ENCODE data around the gene AMOTL1. TPM values are rescaled to one million over a fixed set of nuclear protein-coding genes. Genes with fewer than 3 reads are reported as not detected.

The AMOTL1 gene
- total RNA-seq, 2 experiments from 2014 or later = 0.08 TPM; not detected in 1

GRCh38 chr11:94803491-94803890 lies 35.3 kb downstream of the AMOTL1 start:
- no peaks in the 10 kb centered on the region for H3K4me1 Mint-ChIP-seq (ENCODE audit: low read depth)
- H3K4me3 ChIP-seq (ENCODE audit: low read length) = no peak overlapping the region
- ATAC-seq (ENCODE audit: poor library complexity) = no peak
- H3K36me3 ChIP-seq (ENCODE audit: insufficient read depth, low read length) = no peaks in the 10 kb centered on the region
- no peaks in the 10 kb centered on the region for H3K4me1 ChIP-seq (ENCODE audit: insufficient read depth, low read length)
- DNase-seq = no peak
- H3K9me3 ChIP-seq (ENCODE audit: control insufficient read depth in 1 of 2, insufficient read depth in 1 of 2, low read length in 2 of 2) = no peaks in the 10 kb centered on the region
- no peaks in the 10 kb centered on the region for H3K27me3 ChIP-seq (ENCODE audit: control insufficient read depth in 1 of 2, insufficient read depth in 2 of 2, low read length in 2 of 2)
- TF ChIP-seq, protein P1, sequence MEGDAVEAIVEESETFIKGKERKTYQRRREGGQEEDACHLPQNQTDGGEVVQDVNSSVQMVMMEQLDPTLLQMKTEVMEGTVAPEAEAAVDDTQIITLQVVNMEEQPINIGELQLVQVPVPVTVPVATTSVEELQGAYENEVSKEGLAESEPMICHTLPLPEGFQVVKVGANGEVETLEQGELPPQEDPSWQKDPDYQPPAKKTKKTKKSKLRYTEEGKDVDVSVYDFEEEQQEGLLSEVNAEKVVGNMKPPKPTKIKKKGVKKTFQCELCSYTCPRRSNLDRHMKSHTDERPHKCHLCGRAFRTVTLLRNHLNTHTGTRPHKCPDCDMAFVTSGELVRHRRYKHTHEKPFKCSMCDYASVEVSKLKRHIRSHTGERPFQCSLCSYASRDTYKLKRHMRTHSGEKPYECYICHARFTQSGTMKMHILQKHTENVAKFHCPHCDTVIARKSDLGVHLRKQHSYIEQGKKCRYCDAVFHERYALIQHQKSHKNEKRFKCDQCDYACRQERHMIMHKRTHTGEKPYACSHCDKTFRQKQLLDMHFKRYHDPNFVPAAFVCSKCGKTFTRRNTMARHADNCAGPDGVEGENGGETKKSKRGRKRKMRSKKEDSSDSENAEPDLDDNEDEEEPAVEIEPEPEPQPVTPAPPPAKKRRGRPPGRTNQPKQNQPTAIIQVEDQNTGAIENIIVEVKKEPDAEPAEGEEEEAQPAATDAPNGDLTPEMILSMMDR (IDR thresholded peaks at IDR 0.05) = no peak
- no peak overlapping the region for H3K4me3 Mint-ChIP-seq
- H3K27me3 Mint-ChIP-seq = no peaks in the 10 kb centered on the region
- H3K36me3 Mint-ChIP-seq (ENCODE audit: low read depth) = no peaks in the 10 kb centered on the region
- CTCF ChIA-PET = no interaction called here
- intact Hi-C loops (cut with DNase I, micrococcal nuclease) = no loop called here
- POLR2A ChIA-PET = no interaction called here
- no peak overlapping the region for H3K27ac ChIP-seq (ENCODE audit: low read depth in 1 of 2, low read length in 2 of 2)
- no peak overlapping the region for H3K27ac Mint-ChIP-seq
- no peaks in the 10 kb centered on the region for H3K9me3 Mint-ChIP-seq

DNA sequence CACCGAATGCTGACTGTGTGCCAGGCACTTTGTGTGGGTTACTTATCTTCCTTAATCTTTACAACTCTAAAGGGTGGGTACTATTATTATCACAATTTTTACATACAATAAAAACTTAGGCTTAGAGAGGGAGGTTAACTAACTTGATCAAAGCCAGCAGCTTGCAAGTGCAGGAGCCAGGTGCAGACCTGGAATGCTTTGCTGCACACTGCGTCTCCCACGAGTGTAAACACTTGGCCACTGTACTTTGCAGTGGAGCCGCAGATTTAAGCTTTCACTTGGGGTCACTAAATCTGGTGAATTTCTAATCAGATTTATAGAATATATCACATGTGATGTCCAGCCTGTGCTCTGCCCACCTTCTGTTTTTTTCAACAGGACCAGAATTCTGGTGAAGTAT lies 36.7 kb downstream of the AMOTL1 start:
- H3K4me3 ChIP-seq (ENCODE audit: low read length) = no peak overlapping the region
- no peak for DNase-seq
- no peaks in the 10 kb centered on the region for H3K36me3 Mint-ChIP-seq (ENCODE audit: low read depth)
- CTCF ChIA-PET = no interaction called here
- no peak for ATAC-seq (ENCODE audit: poor library complexity)
- no peak overlapping the region for H3K27ac ChIP-seq (ENCODE audit: low read depth in 1 of 2, low read length in 2 of 2)
- no peaks in the 10 kb centered on the region for H3K27me3 ChIP-seq (ENCODE audit: control insufficient read depth in 1 of 2, insufficient read depth in 2 of 2, low read length in 2 of 2)
- POLR2A ChIA-PET = no interaction called here
- H3K36me3 ChIP-seq (ENCODE audit: insufficient read depth, low read length) = no peaks in the 10 kb centered on the region
- TF ChIP-seq, protein P1 (IDR thresholded peaks at IDR 0.05) = no peak
- no peaks in the 10 kb centered on the region for H3K9me3 Mint-ChIP-seq
- no peaks in the 10 kb centered on the region for H3K4me1 Mint-ChIP-seq (ENCODE audit: low read depth)
- H3K4me3 Mint-ChIP-seq = no peak overlapping the region
- H3K27ac Mint-ChIP-seq = no peak overlapping the region
- H3K4me1 ChIP-seq (ENCODE audit: insufficient read depth, low read length) = no peaks in the 10 kb centered on the region
- intact Hi-C loops (cut with DNase I, micrococcal nuclease) = no loop called here
- no peaks in the 10 kb centered on the region for H3K27me3 Mint-ChIP-seq
- H3K9me3 ChIP-seq (ENCODE audit: control insufficient read depth in 1 of 2, insufficient read depth in 1 of 2, low read length in 2 of 2) = no peaks in the 10 kb centered on the region

GRCh38 chr11:94806014-94806413 lies 37.9 kb downstream of the AMOTL1 start:
- no peaks in the 10 kb centered on the region for H3K9me3 ChIP-seq (ENCODE audit: control insufficient read depth in 1 of 2, insufficient read depth in 1 of 2, low read length in 2 of 2)
- TF ChIP-seq, protein P1 (IDR thresholded peaks at IDR 0.05) = no peak
- no peak overlapping the region for H3K27ac ChIP-seq (ENCODE audit: low read depth in 1 of 2, low read length in 2 of 2)
- no peaks in the 10 kb centered on the region for H3K27me3 Mint-ChIP-seq
- ATAC-seq (ENCODE audit: poor library complexity) (no peak), DNase-seq (no peak)
- no peak overlapping the region for H3K4me3 Mint-ChIP-seq
- no peaks in the 10 kb centered on the region for H3K36me3 ChIP-seq (ENCODE audit: insufficient read depth, low read length)
- intact Hi-C loops (cut with DNase I, micrococcal nuclease) = no loop called here
- H3K4me1 ChIP-seq (ENCODE audit: insufficient read depth, low read length) = no peaks in the 10 kb centered on the region
- no peaks in the 10 kb centered on the region for H3K9me3 Mint-ChIP-seq
- no peaks in the 10 kb centered on the region for H3K27me3 ChIP-seq (ENCODE audit: control insufficient read depth in 1 of 2, insufficient read depth in 2 of 2, low read length in 2 of 2)
- no peaks in the 10 kb centered on the region for H3K4me1 Mint-ChIP-seq (ENCODE audit: low read depth)
- POLR2A ChIA-PET = no interaction called here
- H3K27ac Mint-ChIP-seq = no peak overlapping the region
- no peak overlapping the region for H3K4me3 ChIP-seq (ENCODE audit: low read length)
- CTCF ChIA-PET = no interaction called here
- no peaks in the 10 kb centered on the region for H3K36me3 Mint-ChIP-seq (ENCODE audit: low read depth)

Measured in CD4-positive, alpha-beta T cell (primary cell).